Measurements from ENCODE around the gene ASTE1.
"Not testable (repeated sequence)": the region's sequence is repeated elsewhere in the genome, so short reads cannot be mapped to it uniquely, and the experiment has no call there.

ASTE1 gene

DNA sequence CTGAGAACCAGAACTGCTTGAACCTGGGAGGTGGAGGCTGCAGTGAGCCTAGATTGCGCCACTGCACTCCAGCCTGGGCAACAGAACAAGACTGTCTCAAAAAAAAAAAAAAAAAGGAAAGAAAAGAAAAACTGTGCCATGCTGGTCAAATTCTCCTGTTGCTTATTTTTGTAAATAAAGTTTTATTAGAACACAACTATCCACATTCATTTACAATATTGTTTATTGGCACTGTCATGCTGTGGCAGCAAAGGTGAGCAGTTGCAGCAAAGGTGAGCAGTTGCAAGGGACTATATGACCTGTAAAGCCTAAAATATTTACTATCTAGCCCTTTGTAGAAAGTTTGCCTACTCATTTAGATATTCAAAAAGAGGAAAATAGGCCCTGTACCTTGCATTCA is 18.3 kb downstream of the ASTE1 start:
- DNase-seq (ENCODE audit: low spot score) = no peak

DNA sequence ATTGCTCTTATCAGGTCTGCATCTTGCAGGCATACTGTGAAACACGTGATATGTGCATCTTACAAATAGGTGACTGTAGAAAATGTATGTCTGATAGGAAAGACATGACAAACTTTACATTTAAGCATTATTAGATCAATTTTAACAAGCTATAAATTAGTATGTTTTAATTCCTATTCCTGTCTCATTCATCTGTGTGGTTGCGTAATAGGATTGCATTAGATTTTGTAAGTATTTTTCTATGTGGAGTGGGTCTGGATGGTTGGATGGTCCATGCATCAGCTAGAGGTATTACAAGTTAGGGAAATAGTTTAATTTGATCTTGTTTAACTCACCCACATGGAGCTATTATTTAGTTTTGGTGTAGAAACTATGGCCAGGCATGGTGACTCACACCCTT is 18.8 kb downstream of the ASTE1 start:
- DNase-seq (ENCODE audit: low spot score) = no peak

DNA sequence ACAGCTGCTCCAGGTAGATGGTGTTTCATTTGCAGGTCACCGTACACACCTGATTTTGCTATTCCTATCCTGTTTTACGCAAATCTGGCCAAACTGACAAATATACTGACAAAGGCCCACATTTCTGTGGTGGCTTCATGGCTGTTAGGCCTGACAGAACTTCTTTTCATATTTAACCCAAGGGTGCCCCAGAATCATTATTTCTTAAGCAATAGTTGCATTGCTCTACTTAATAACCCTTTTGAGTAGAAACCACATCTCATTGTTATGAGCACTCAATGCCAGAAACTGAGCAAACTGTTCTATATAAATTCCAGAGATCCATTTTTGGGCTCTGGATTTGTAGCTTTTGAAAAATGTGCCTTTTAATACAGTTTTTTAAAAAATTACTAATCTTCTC is 19.4 kb downstream of the ASTE1 start:
- DNase-seq (ENCODE audit: low spot score) = no peak

DNA sequence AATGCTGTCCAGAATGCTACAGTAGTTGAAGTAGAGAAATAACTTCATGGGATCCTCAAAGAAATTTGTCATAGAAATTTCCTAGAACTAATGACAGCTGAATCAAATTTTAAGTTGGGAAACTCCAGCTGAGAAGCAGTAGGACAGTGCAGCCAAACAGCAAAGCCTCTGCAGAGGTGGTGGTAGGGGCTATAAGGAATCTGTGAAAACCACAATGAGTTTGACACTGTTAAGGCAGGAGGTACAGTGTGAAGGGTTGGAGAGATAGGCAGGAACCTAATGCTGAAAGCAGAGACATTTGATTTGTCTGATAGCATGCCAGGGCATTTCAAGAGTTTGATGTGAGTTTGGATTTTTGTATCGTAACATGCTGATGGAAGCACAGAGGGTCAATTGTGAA is 22.0 kb downstream of the ASTE1 start:
- DNase-seq (ENCODE audit: low spot score) = no peak

DNA sequence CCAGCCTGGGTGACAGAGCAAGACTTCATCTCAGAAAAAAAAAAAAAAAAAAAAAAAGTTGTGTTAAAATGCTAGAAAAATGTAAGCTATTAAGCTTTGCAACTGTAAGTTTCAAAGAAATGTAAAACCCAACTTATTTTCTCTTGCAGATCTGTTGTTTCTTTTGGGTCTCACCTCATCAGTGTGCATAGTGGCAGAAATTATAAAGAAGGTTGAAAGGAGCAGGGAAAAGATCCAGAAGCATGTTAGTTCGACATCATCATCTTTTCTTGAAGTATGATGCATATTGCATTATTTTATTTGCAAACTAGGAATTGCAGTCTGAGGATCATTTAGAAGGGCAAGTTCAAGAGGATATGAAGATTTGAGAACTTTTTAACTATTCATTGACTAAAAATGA is 25.6 kb downstream of the ASTE1 start:
- DNase-seq (ENCODE audit: low spot score) = no peak

DNA sequence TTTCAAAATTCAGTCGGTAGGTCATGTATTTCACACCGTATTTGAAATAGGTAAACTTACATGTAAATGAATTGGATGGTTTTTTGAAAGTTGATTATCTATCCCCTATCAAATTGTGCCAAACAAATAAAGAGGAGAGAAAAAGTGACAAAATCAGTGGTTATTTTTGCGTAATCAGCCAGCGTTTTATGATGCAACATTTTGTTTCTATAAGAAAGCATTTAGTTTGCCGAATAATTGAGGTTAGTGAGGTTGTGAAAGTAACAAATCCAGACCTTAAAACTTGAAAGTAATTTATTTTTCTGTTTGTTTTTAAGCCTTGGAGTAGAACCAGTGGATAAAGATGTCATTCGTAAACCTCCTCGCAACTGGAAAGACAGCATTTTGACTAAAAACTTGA is 29.3 kb downstream of the ASTE1 start:
- DNase-seq (ENCODE audit: low spot score) = no peak

DNA sequence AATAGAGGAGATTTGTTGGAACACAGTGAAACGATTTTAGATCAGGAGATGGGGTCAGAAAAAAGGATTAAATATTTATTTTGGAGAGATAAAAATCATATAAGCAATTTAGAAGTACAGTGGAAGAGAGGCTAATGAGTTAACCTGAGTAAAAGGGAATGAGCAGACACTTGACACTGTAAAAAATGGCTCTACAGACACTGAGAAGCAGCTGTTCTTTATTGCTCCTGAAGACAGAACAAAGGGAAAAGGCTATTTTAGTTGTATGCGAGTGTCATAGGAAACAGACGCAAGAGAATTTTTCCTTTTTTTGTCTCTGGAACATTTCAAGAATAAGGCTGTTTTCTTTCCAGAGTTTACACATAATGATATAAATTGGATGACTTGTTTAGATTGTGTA is 34.3 kb downstream of the ASTE1 start:
- DNase-seq (ENCODE audit: low spot score) = no peak

DNA sequence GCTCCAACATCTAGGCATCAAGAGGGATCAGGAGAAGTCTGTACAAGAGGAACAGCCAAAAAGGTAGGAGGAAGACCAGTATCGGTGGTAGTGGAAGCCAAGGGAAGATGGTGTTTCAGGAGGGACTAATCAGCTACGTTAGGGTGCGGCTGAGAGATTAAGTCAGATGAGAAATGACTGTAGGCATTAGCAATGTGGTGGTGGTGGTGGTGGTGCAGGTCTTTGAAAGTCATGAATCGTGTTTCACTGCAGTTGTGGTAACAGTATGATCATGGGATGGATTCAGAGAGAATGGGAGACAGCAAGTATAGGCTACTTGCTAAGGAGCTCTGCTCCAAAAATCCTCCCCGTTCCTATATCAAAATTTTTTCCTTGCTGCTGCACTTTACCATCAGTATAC is 35.5 kb downstream of the ASTE1 start:
- no peak for DNase-seq (ENCODE audit: low spot score)

DNA sequence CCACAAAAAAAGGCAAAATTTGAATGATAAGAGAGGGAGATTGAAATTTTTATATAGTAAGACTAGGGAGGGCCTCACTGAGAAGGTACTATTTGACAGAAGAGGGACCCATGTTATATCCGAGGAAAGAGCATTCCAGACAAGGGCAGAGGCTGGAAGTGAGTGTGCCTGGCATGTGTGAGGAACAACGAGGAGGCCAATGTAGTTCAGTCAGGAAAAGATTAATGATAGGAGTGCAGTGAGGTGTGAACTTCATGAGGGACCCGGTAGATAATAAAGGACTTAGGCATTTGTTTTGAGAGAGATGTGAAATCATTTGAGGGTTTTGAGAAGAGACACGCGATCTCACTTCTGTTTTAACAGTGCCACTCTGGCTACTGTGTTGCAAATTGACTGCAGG is 36.3 kb downstream of the ASTE1 start:
- DNase-seq (ENCODE audit: low spot score) = no peak

DNA sequence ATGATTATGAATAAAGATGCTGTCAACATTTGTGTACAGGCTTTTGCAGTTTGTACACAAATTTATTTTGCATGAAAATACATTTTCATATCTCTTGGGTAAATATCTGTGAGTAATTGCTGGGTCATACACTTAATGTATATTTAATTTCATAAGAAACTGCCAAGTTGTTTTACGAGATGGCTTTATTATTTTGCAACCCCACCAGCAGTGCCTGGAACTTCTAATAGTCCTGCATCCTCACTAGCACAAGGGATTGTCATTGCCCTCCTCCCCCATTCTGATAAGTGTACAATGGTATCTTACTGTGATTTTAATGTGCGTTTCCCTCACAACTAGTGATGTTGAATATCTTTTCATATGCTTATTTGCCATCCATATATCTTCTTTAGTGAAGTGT is 45.2 kb downstream of the ASTE1 start:
- DNase-seq (ENCODE audit: low spot score) = no peak

DNA sequence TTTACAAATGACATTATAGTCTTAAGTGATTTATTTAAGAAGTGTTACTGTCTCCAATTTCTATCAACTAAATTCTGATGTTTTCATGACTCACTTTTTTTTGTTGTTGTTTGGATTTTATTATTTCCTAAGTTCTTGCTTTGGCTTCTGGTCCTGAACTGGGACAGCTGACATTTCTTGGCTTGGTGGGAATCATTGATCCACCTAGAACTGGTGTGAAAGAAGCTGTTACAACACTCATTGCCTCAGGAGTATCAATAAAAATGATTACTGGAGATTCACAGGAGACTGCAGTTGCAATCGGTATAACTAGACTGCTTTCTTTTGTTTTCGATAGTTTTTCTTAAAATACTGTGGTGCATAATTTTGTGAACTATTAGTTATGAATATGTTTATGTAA is 47.5 kb downstream of the ASTE1 start:
- DNase-seq (ENCODE audit: low spot score) = no peak

DNA sequence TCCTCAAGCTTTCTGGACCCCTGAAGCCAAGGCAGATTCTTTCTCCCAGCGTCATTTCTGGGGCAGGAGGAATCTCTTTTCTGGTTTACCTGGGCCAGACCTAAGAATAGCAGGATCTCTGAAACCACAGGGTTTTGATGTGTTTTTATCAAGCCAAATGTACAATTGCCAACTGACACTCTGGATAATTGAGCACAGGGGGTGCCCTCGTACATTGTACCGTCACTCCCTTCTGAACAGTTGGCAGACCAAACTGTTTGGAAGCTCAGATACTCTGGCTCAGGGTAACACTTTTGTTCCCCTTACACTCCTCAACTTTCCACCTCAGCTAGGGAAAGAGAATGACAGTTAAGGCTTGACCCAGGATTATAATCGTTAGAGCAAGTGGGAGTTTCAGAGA is 49.9 kb downstream of the ASTE1 start:
- no peak for DNase-seq (ENCODE audit: low spot score)

DNA sequence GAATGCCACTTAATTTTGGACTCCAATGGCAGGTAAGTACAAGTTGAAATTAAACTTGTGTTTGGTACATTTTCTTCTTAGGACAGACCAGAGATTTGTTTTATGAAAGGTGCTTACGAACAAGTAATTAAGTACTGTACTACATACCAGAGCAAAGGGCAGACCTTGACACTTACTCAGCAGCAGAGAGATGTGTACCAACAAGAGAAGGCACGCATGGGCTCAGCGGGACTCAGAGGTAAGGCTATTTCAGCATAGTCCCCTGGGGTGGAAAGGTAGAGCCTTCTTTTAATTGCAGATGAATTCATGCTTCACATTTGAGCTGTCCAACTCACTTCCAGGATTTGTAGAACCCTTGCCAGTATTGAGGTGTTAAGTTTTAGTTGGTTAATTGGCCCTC is 51.4 kb downstream of the ASTE1 start:
- no peak for DNase-seq (ENCODE audit: low spot score)

DNA sequence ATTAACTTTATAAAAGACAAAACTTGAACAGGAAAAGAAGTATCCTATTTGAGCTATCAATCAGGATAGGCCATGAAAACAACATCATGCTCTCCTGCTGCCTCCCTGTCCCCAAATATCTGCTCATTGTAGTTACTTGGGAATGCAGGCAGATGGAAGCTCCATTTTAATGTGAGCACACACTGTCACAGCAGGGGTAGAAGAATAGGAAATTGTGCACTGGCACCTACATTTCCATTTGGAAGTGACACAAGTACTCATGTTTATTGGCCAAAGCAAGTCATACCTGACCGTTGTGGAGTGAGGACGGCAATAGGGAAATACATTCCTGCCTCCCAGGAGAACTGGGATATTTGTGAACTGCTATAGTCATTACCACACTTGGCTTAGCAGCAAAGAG is 52.4 kb downstream of the ASTE1 start:
- no peak for DNase-seq (ENCODE audit: low spot score)

DNA sequence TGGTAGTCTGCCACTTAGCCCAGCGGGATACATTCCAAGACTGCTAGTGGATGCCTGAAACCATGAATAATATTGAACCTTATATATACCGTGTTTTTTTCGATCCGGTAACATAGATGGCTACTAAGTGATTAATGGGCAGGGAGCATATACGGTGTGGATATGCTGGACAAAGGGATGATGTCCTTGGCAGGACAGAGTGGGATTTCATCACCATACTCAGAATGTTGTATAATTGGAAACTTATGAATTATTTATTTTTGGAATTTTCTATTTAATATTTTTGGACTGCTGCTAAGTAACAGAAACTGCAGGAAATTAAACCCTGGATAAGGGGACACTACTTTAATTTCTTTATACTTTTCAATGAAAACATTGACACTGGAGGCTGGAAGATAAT is 53.2 kb downstream of the ASTE1 start:
- no peak for DNase-seq (ENCODE audit: low spot score)

DNA sequence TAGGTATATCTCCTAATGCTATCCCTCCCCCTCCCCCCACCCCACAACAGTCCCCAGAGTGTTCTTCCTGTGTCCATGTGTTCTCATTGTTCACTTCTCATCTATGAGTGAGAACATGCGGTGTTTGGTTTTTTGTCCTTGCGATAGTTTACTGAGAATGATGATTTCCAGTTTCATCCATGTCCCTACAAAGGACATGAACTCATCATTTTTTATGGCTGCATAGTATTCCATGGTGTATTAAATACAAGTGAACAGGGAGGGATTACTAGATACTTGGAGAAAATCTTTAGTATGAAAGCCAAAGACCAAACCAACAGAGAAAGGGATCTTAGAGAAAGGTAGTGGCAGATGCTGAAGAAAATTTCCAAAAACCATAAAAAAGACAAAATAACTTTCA is 54.0 kb downstream of the ASTE1 start:
- not testable (repeated sequence) for DNase-seq (ENCODE audit: low spot score)

DNA sequence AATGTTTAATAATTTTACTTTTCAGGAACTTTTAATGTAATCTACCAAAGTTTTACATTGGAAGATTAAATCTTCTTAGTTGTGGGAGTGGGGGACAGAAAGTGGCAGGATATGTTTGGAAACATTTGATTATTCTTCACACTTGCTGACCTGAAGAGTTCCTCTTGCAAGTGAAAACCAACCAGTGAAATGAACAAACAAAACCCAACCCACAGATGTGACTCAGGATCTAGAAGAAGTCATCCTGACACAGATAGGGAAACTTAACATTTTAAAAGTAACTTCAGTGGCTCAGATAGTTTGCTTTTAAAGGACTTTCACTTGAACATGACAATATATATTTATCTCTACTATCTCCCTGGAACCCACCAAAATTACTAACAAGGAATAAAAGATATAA is 55.4 kb downstream of the ASTE1 start:
- no peak for DNase-seq (ENCODE audit: low spot score)

DNA sequence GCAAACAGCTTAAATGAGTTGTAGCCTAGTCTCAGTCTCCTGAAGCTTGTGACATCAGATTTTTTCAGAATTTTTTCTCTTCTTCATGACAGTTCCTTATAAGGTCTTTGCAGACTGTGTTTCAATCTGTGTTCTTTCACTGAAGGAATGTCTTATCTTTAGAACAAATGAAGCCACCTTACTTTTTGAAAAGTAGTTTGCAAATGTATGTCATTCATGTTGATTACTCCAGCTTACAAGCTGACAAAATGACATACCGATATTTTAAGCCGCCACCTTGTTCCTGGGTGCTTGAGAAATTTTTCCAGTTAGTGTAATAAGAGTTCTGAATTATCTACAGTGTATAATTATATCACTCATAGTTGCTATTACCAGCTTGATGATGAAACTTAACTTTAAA is 57.0 kb downstream of the ASTE1 start:
- no peak for DNase-seq (ENCODE audit: low spot score)

DNA sequence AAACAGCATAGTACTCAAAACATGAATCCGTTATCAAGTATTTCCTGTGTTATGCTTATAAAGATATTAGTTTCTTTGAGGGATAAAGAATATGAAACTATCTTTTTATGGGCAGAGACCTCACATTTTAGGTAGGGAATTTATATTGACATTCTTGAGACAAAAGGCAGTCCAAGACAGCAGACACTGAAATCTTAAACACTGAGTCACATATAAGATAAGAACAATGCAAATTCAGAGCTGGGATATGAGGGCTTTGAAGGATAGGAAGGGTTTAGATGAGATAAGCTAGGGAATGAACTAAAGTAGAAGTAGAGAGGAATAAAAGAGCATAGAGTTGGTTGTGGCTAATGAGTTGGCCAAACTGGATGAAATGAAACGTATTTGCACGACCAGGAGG is 58.4 kb downstream of the ASTE1 start:
- no peak for DNase-seq (ENCODE audit: low spot score)

DNA sequence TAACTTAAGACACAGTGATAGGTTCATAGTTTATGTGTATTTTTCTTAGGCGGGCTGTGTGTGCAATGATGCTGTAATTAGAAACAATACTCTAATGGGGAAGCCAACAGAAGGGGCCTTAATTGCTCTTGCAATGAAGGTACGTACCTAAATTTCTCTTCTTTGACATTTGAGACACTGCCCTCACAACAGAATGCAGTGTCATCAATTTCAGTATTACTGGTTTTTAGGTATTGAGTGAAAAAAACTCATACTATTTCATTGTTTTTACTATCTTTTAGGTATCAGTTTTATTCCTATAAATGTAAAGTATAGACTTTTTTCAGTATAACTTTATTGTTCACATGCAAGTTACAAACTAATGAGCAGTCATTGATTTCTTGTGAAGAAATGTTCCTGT is 59.3 kb downstream of the ASTE1 start:
- no peak for DNase-seq (ENCODE audit: low spot score)

DNA sequence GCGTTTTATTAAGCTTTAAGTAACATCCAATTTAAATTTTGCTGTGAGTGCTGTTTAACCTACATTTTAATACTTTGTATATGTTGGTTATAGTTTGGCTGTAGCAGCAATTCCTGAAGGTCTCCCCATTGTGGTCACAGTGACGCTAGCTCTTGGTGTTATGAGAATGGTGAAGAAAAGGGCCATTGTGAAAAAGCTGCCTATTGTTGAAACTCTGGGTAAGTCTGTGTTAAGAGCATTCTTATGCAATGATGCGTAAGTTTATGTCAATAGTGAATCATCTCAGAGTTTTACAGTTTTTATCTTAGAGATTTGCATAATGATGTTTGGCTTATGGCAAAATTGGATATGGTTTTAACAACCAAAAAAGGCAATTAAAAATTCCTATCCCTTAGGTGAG is 62.7 kb downstream of the ASTE1 start:
- DNase-seq (ENCODE audit: low spot score) = peak; percentile 63
